ENCODE measurements around the gene SMIM3. TPM values are rescaled to one million over a fixed set of nuclear protein-coding genes. Genes with fewer than 3 reads are reported as not detected.

Gene SMIM3
- polyA plus RNA-seq: 10 to 100 TPM; 14.2 to 24.6 (median 20.3) TPM
- long read RNA-seq, donor 1, transcript SMIM3-201 (2 exons, 2,332 nt): major isoform, 22 of 33 reads
- long read RNA-seq, donor 1, partial matches to known transcripts: 11 of 33 reads
- long read RNA-seq, donor 1, other reads (novel, unspliced or antisense): 0 of 33 reads
- long read RNA-seq, donor 2, transcript SMIM3-201 (2 exons, 2,332 nt): major isoform, 5 of 5 reads
- long read RNA-seq, donor 2, partial matches to known transcripts: 0 of 5 reads
- long read RNA-seq, donor 2, other reads (novel, unspliced or antisense): 0 of 5 reads
- long read RNA-seq, donor 3, transcript SMIM3-201 (2 exons, 2,332 nt): major isoform, 6 of 6 reads
- long read RNA-seq, donor 3, partial matches to known transcripts: 0 of 6 reads
- long read RNA-seq, donor 3, other reads (novel, unspliced or antisense): 0 of 6 reads
- long read RNA-seq, donor 4, partial matches to known transcripts: 0 of 1 reads
- long read RNA-seq, donor 4, other reads (novel, unspliced or antisense): 0 of 1 reads
- long read RNA-seq, donor 5, partial matches to known transcripts: 0 of 1 reads
- long read RNA-seq, donor 5, other reads (novel, unspliced or antisense): 0 of 1 reads
- long read RNA-seq, donor 6, partial matches to known transcripts: 0 of 4 reads
- long read RNA-seq, donor 6, other reads (novel, unspliced or antisense): 0 of 4 reads
- long read RNA-seq, donor 7, transcript SMIM3-201 (2 exons, 2,332 nt): major isoform, 9 of 9 reads
- long read RNA-seq, donor 7, partial matches to known transcripts: 0 of 9 reads
- long read RNA-seq, donor 7, other reads (novel, unspliced or antisense): 0 of 9 reads
- long read RNA-seq, donor 8: 0 reads
- long read RNA-seq, donor 9, partial matches to known transcripts: 0 of 2 reads
- long read RNA-seq, donor 9, other reads (novel, unspliced or antisense): 0 of 2 reads
- long read RNA-seq, donor 10, transcript SMIM3-201 (2 exons, 2,332 nt): major isoform, 16 of 16 reads
- long read RNA-seq, donor 10, partial matches to known transcripts: 0 of 16 reads
- long read RNA-seq, donor 10, other reads (novel, unspliced or antisense): 0 of 16 reads

DNA sequence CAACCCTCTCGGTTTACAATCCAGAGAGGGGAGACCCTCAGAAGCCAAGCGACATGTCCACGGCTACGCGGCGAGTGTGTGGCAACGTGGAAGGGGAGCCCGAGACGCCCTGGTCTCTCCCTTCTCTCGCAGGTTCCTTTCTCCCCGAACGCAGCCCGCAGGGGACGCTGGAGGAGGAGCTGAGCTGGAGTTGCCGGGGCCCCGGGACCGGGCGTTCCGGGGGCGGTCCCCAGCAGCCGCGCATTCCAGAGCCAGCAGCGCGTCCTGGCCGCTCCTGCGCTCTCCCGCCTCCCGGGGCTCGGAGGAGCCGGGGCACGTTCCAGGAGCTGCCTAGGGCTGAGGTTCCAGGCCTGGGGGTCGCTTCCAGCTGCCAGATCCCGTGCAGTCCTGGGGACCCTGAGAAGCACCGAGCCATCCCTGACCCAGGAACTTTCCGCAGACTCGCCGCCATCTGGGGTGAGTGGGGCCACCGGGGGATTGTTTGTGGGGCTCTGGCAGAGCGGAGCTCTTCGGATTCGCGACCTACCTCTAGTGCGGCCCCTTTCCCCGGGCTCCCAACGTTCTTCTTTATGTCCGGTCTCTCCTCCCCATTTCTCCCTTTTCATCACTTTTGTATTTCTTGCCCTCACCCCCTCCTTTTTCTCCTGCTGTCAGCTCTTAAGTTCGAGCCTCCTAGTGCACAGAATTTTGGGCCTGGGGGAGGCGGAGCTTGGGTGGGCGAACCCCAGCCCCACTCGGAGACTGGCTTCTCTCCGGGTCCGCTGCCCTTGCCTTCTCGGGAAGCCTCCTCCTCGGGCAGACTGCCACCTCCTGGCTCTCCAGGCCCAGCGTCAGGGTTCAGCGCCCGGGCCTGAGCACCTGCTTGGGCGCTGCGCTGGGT is at the start of gene SMIM3:
Gene SMIM3, plus strand, starts transcription at position 241 of the 880 bp plus-strand sequence. CDS start 16,684 bp downstream, outside the sequence.
- FAIRE-seq: no peak
- H3K27me3 ChIP-seq (ENCODE audit: control insufficient read depth in 3 of 3, insufficient read depth in 3 of 3, low read length in 3 of 3): no peaks in the 10 kb centered on the region
- no peaks in the 10 kb centered on the region for H3K9me3 ChIP-seq (ENCODE audit: control insufficient read depth in 2 of 2, insufficient read depth in 1 of 2, low read depth in 1 of 2, low read length in 1 of 2)
- H3K4me3 ChIP-seq (ENCODE audit: low read depth in 1 of 3, low read length in 3 of 3): peak within 1 kb of the TSS; percentile 65 to 74 (median 67)
- H3K36me3 ChIP-seq (ENCODE audit: control insufficient read depth in 3 of 3, insufficient read depth in 2 of 3, low read depth in 1 of 3, low read length in 3 of 3): peaks cover 0 to 11% (median 0%) of the 10 kb centered on the region in 3 donors
- peak within 1 kb of the TSS; percentile 71 to 84 (median 75) for H3K27ac ChIP-seq (ENCODE audit: low read depth in 1 of 3, low read length in 2 of 3)
- WGBS, 3 donors: 0 to 1% (median 0%) methylated on average over 49 to 59 of the region's 59 CpGs
- H3K4me1 ChIP-seq (ENCODE audit: control insufficient read depth in 3 of 3, insufficient read depth in 2 of 3, low read depth in 1 of 3, low read length in 2 of 3): peaks cover 8 to 47% (median 29%) of the 10 kb centered on the region in 3 donors
- DNase-seq: peak; percentile 70 to 92

DNA sequence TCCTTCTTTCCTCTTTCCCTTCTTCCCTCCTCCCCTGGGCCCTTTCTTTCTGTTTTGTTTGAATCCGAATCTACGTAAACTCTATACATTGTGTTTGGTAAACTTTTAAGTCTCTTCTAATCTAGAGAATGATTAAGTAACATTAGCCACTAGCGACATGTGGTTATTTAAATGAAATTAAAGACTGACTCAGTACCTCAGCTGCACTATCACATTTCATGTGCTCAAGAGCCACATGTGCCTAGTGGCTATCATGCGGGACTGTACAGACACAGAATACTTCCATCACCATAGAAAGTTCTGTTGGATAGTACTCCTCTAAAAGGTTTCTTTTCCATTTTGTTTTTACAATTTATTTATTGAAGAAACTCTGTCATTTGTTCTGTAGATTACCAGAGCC is 48.7 kb upstream of the SMIM3 start:
- Histone ChIP-seq H3K4me3 (ENCODE audit: low read depth in 1 of 3, low read length in 3 of 3) (no peak overlapping the region), H3K27me3 (ENCODE audit: control insufficient read depth in 3 of 3, insufficient read depth in 3 of 3, low read length in 3 of 3) (no peaks in the 10 kb centered on the region), H3K9me3 (ENCODE audit: control insufficient read depth in 2 of 2, insufficient read depth in 1 of 2, low read depth in 1 of 2, low read length in 1 of 2) (peaks cover 0 to 8% of the 10 kb centered on the region in 2 donors), H3K27ac (ENCODE audit: low read depth in 1 of 3, low read length in 2 of 3) (no peak overlapping the region), H3K36me3 (ENCODE audit: control insufficient read depth in 3 of 3, insufficient read depth in 2 of 3, low read depth in 1 of 3, low read length in 3 of 3) (peaks cover 11 to 31% (median 19%) of the 10 kb centered on the region in 3 donors), H3K4me1 (ENCODE audit: control insufficient read depth in 3 of 3, insufficient read depth in 2 of 3, low read depth in 1 of 3, low read length in 2 of 3) (no peaks in the 10 kb centered on the region)
- 80 to 96% (median 96%) methylated on average over 4 of the region's 4 CpGs for WGBS, 3 donors
- no peak for FAIRE-seq
- no peak for DNase-seq

DNA sequence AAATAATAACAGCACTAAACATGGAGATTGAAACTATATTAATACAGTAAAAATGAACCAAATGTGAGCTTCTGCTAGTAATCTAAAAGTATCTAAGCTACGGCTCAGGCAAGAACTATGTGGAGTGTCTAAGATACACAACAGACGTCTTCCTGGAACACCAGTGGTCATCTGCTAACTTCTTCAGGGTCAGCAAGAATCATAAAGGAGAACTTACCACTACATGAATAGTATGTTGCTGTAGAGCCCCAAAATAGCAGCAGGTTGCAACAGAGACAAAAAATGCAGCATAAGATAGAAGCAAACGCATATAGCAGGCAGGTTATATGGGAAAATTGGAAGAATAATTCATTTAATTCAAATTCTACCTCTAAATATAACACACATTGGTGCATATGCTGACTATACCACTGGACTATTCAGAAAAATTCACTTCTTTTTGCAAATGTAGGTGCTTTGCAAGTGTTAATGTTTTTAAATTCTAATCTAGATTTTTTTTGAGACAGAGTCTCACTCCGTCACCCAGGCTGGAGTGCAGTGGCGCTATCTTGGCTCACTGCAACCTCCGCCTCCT is 46.8 kb upstream of the SMIM3 start:
- H3K27me3 ChIP-seq (ENCODE audit: control insufficient read depth in 3 of 3, insufficient read depth in 3 of 3, low read length in 3 of 3): no peaks in the 10 kb centered on the region
- no peak for DNase-seq
- H3K4me1 ChIP-seq (ENCODE audit: control insufficient read depth in 3 of 3, insufficient read depth in 2 of 3, low read depth in 1 of 3, low read length in 2 of 3): no peaks in the 10 kb centered on the region
- no peak overlapping the region for H3K27ac ChIP-seq (ENCODE audit: low read depth in 1 of 3, low read length in 2 of 3)
- WGBS, 3 donors: 88 to 96% (median 93%) methylated on average over 6 of the region's 6 CpGs
- FAIRE-seq: no peak
- peaks cover 0 to 19% of the 10 kb centered on the region in 2 donors for H3K9me3 ChIP-seq (ENCODE audit: control insufficient read depth in 2 of 2, insufficient read depth in 1 of 2, low read depth in 1 of 2, low read length in 1 of 2)
- peaks cover 11 to 29% (median 19%) of the 10 kb centered on the region in 3 donors for H3K36me3 ChIP-seq (ENCODE audit: control insufficient read depth in 3 of 3, insufficient read depth in 2 of 3, low read depth in 1 of 3, low read length in 3 of 3)
- no peak overlapping the region for H3K4me3 ChIP-seq (ENCODE audit: low read depth in 1 of 3, low read length in 3 of 3)

DNA sequence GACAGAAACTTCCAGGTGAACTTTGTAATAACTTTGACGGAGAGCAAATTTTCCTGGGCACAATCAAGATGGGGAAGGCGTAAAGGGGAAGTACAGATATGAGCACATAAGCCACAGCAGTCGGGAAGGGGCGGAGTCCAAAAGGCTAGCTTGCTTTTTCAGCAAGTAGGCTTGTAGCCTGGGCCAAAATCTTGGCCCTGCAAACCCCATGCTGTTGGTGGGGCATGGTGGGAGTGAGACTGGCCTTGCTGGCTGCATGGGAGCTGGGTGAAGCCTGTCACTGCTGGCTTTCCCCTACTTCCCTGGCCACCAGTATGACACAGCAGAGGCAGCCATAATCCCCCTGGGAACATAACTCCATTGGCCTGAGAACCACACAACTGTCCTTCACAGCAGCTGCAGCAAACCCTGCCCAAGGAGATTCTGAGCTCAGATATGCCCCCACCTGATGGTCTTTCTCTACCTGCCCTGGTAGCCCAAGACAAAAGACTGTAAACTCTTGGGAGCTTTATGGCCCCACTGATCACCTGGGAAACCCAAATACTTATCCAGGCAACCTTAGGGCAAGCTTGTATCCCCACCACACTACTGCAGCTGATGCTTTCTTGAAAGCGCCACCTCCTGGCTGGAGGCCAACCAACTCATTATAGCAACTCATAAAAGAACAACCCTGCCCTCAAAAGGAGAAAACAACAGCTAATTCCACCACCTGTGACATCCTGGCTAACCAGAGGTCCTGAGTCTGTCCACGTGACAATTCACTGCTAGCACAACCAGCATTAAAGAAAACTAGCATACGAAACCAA is 43.8 kb upstream of the SMIM3 start:
- H3K4me1 ChIP-seq (ENCODE audit: control insufficient read depth in 3 of 3, insufficient read depth in 2 of 3, low read depth in 1 of 3, low read length in 2 of 3): no peaks in the 10 kb centered on the region
- DNase-seq (peak in 1 of 2 donors; percentile 5), FAIRE-seq (no peak)
- H3K4me3 ChIP-seq (ENCODE audit: low read depth in 1 of 3, low read length in 3 of 3): no peak overlapping the region
- 67 to 87% (median 78%) methylated on average over 7 of the region's 7 CpGs for WGBS, 3 donors
- peaks cover 9 to 23% (median 15%) of the 10 kb centered on the region in 3 donors for H3K36me3 ChIP-seq (ENCODE audit: control insufficient read depth in 3 of 3, insufficient read depth in 2 of 3, low read depth in 1 of 3, low read length in 3 of 3)
- H3K27ac ChIP-seq (ENCODE audit: low read depth in 1 of 3, low read length in 2 of 3): peak overlapping the region in 1 of 3 donors; percentile 42
- H3K27me3 ChIP-seq (ENCODE audit: control insufficient read depth in 3 of 3, insufficient read depth in 3 of 3, low read length in 3 of 3): no peaks in the 10 kb centered on the region
- peaks cover 0 to 19% of the 10 kb centered on the region in 2 donors for H3K9me3 ChIP-seq (ENCODE audit: control insufficient read depth in 2 of 2, insufficient read depth in 1 of 2, low read depth in 1 of 2, low read length in 1 of 2)

GRCh38 chr5:150738862-150739261 is 39.7 kb upstream of the SMIM3 start:
- WGBS, 3 donors: 93 to 96% (median 94%) methylated on average over 7 of the region's 7 CpGs
- no peak for FAIRE-seq
- DNase-seq: no peak
- H3K9me3 ChIP-seq (ENCODE audit: control insufficient read depth in 2 of 2, insufficient read depth in 1 of 2, low read depth in 1 of 2, low read length in 1 of 2): peaks cover 0 to 19% of the 10 kb centered on the region in 2 donors
- H3K4me3 ChIP-seq (ENCODE audit: low read depth in 1 of 3, low read length in 3 of 3): no peak overlapping the region
- H3K27me3 ChIP-seq (ENCODE audit: control insufficient read depth in 3 of 3, insufficient read depth in 3 of 3, low read length in 3 of 3): no peaks in the 10 kb centered on the region
- H3K4me1 ChIP-seq (ENCODE audit: control insufficient read depth in 3 of 3, insufficient read depth in 2 of 3, low read depth in 1 of 3, low read length in 2 of 3): no peaks in the 10 kb centered on the region
- H3K27ac ChIP-seq (ENCODE audit: low read depth in 1 of 3, low read length in 2 of 3): no peak overlapping the region
- peaks cover 0 to 19% (median 4%) of the 10 kb centered on the region in 3 donors for H3K36me3 ChIP-seq (ENCODE audit: control insufficient read depth in 3 of 3, insufficient read depth in 2 of 3, low read depth in 1 of 3, low read length in 3 of 3)

DNA sequence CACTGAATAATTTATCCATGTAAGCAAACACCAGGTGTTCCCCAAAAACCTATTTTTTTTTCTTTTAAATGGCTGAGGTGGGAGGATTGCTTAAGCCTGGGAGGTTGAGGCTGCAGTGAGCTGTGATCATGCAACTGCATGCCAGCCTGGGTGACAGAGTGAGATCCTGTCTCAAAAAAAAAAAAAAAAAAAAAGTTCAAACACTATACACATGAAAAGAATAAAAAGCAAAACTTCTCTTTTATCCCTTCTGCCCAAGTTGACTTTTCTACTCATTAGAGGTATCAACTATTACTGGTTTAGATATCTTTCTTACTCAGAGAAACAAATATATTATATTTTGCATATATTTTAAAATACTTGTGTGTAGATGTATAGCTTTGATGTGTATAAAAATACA is 37.6 kb upstream of the SMIM3 start:
- Histone ChIP-seq H3K4me1 (ENCODE audit: control insufficient read depth in 3 of 3, insufficient read depth in 2 of 3, low read depth in 1 of 3, low read length in 2 of 3) (no peaks in the 10 kb centered on the region), H3K36me3 (ENCODE audit: control insufficient read depth in 3 of 3, insufficient read depth in 2 of 3, low read depth in 1 of 3, low read length in 3 of 3) (peaks cover 0 to 6% (median 0%) of the 10 kb centered on the region in 3 donors), H3K27ac (ENCODE audit: low read depth in 1 of 3, low read length in 2 of 3) (no peak overlapping the region), H3K4me3 (ENCODE audit: low read depth in 1 of 3, low read length in 3 of 3) (no peak overlapping the region), H3K9me3 (ENCODE audit: control insufficient read depth in 2 of 2, insufficient read depth in 1 of 2, low read depth in 1 of 2, low read length in 1 of 2) (peaks cover 0 to 4% of the 10 kb centered on the region in 2 donors), H3K27me3 (ENCODE audit: control insufficient read depth in 3 of 3, insufficient read depth in 3 of 3, low read length in 3 of 3) (no peaks in the 10 kb centered on the region)
- FAIRE-seq: no peak
- DNase-seq: no peak

All from small intestine (tissue), 16 donors.